Fibroblast of mammary gland (primary cell): ENCODE results near the gene HSPB6.

Experiments used
- DNase-seq: peaks from one replicate; pipeline ENCODE4 v3.0.0-alpha.2; 2010; ENCODE audit warnings: low read depth
- H3K4me3 ChIP-seq: 2 replicates; pipeline ENCODE4 v1.5.1; 2011; ENCODE audit warnings: low read depth, mild to moderate bottlenecking, low read length, moderate library complexity; ENCODE audit not compliant: control insufficient read depth
- CTCF ChIP-seq: conservative IDR thresholded peaks from 2 replicates; pipeline ENCODE4 v1.5.1; 2011; ENCODE audit warnings: low read depth, low read length, inconsistent platforms; ENCODE audit not compliant: control insufficient read depth, insufficient read depth

The HSPB6 gene

GRCh38 chr19:35789195-35789977, 32.6 kb upstream of the HSPB6 start:
- no peak overlapping the region for H3K4me3 ChIP-seq
- no peak for TF ChIP-seq CTCF

DNA sequence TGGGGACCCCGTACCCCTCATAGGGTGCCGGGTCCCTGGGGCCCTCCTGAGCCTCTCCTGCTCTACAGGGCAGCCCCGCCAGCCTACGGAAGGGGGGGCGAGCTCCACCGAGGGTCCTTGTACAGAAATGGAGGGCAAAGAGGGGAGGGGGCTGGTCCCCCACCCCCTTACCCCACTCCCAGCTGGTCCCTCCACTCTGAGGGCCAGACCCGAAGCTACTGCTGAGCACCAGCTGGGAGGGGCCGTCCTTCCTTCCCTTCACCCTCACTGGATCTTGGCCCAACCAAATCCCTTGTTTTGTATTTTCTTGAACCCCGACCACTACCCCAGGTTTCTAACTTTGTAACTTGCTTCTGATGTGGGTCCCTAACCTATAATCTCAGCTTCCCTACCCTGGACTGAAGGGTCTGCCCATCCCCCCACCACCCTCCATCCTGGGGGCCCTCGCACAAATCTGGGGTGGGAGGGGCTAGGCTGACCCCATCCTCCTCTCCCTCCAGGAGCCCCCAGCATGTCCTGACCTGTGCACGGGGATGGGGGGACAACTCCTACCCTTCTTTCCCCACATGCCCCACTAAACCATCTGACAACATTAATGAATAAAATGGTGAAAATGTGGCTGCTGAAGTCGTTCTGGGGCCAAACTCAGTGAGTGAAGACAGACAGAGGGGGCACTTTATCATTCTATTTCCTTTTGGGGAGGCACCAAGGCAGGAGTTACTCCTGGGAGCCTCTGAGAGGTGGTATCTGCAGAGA, 31.6 kb upstream of the HSPB6 start:
- no peak for TF ChIP-seq CTCF
- no peak for DNase-seq

More at GRCh38 chr19:35789195-35789977, 32.6 kb upstream of the HSPB6 start:
- DNase-seq = no peak

DNA sequence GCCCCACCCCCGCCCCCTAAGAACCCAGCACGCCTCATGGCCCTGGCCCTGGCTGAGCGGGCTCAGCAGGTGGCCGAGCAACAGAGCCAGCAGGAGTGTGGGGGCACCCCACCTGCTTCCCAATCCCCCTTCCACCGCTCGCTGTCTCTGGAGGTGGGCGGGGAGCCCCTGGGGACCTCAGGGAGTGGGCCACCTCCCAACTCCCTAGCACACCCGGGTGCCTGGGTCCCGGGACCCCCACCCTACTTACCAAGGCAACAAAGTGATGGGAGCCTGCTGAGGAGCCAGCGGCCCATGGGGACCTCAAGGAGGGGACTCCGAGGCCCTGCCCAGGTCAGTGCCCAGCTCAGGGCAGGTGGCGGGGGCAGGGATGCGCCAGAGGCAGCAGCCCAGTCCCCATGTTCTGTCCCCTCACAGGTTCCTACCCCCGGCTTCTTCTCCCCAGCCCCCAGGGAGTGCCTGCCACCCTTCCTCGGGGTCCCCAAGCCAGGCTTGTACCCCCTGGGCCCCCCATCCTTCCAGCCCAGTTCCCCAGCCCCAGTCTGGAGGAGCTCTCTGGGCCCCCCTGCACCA, 30.5 kb upstream of the HSPB6 start:
- H3K4me3 ChIP-seq = no peak overlapping the region
- no peak for TF ChIP-seq CTCF
- no peak for DNase-seq

More for the DNA sequence above, 31.6 kb upstream of the HSPB6 start:
- H3K4me3 ChIP-seq = no peak overlapping the region

DNA sequence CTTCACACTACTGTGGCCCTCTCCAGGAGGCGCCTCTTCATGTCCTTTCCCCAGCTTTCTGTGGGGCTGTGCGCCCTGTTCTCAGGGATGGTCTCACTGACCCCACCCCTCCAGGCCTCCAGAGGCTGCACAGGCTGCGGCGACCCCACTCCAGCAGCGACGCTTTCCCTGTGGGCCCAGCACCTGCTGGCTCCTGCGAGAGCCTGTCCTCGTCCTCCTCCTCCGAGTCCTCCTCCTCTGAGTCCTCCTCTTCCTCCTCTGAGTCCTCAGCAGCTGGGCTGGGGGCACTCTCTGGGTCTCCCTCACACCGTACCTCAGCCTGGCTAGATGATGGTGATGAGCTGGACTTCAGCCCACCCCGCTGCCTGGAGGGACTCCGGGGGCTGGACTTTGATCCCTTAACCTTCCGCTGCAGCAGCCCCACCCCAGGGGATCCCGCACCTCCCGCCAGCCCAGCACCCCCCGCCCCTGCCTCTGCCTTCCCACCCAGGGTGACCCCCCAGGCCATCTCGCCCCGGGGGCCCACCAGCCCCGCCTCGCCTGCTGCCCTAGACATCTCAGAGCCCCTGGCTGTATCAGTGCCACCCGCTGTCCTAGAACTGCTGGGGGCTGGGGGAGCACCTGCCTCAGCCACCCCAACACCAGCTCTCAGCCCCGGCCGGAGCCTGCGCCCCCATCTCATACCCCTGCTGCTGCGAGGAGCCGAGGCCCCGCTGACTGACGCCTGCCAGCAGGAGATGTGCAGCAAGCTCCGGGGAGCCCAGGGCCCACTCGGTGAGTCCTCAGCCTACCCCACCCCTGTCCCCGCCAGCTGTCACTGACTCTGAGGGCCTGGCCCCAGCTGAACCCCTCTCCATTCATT, 29.7 kb upstream of the HSPB6 start:
- DNase-seq = no peak
- TF ChIP-seq CTCF = no peak
- no peak overlapping the region for H3K4me3 ChIP-seq

DNA sequence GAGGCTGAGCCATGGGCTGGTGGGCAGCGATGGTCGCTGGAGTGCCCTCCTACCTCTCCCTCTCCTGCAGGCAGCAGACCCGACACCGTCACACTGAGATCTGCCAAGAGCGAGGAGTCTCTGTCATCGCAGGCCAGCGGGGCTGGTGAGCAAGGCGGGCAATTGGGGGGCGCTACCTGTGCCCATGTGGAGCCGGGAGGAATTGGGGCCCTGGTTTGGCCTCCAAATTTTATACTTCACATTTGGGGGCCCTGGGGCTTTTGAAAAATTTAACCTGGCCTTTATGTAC, 28.5 kb upstream of the HSPB6 start:
- no peak for DNase-seq
- no peak for TF ChIP-seq CTCF
- H3K4me3 ChIP-seq = no peak overlapping the region
